SIG-M5 treated with dmso at 0.1 percent for 504 hours (cell line): ENCODE measurements around the gene AMPD3.

Experiments
- DNase-seq: peaks from one replicate; lab custom pipeline; 2025; ENCODE audit not compliant: unreplicated experiment; lab: John Stamatoyannopoulos, UW

AMPD3 gene

GRCh38 chr11:10500757-10501684, 46.0 kb downstream of the AMPD3 start:
- DNase-seq, result no peak

GRCh38 chr11:10502065-10502680, 47.1 kb downstream of the AMPD3 start:
- no peak for DNase-seq

- DNase-seq, result peak; percentile 43
These were observed 47.7 kb downstream of the AMPD3 start for GRCh38 chr11:10502770-10503169.

DNA sequence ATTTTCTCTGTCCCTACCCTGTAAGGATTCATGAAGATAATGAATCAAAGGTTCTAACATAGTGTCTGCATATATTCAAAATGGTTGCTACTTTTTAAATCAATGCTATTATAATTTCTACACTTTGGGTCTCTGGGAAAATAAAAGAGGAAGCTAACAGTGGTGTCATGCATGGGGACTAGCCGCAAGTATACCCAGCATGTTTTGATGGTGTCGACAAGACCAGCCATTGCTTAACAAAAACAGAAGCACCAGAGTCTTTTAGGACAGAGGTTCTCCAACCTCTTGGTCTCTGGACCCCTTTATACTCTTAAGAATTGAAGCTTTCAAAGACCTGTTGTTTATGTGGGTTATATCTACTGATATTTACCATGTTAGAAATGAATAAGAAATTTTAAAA, 48.2 kb downstream of the AMPD3 start:
- DNase-seq, result peak; percentile 85

DNA sequence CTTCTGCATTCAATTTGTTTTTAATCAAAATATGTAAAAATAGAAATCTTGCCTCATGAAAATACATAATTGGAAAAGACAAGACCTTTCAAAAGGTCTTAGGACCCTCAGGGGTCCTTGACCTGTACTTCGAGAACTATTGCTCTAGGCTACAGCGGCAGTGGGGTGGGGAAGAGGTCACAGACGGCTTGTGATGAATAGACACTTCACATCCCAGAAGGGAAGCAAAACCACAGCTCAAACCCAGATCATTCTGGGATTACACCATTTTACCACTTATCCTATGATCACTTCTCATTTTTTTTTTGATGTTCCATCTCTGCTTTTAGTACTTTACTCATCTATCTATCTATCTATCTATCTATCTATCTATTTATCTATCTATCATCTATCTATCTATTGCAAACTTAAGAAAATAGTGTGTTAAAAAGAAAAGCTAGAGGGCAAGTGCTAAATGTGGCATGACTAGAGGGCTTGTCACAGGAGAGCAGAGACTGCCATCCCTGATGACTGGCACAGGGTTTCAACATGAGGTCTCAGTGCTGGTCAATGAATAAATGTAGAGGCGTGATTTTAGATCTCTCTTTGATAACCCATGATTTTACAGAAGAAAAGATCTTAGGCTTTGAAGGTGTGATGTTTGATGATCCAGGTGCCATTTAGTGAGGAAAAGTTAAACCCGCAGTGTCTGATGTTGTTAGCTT, 48.9 kb downstream of the AMPD3 start:
- peak; percentile 81 for DNase-seq

GRCh38 chr11:10504490-10504889, 49.4 kb downstream of the AMPD3 start:
- no peak for DNase-seq

DNA sequence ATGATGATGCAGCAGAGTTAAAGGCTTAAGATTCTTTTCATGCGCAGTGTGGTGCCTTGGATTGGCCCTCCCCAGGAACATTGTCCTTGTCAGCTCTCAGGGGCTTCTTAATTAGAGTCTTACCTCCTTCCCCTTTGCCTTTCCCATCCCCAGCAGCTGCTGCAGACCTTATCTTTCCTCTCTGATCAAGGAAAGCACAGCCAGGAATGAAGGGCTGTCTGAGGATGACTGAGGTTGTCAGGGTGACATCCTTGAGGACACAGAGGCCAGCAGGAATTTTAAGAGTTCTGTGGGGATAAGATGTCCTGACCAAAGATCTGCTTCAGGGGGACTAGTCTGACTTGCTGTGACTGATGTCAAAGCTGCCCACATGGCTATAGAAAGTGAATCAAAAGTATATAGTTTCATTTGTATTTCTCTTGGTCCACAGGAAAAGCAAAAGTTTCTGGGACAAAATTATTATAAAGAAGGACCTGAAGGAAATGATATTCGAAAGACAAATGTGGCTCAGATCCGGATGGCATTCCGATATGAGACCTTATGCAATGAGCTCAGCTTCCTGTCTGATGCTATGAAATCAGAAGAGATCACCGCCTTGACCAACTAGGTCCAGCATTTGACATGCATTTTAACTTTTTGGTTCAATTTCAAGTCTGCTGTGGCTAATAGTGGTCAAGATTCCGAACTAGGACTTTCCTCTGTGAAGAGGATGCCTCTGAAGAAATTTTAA, 50.4 kb downstream of the AMPD3 start:
- DNase-seq, result no peak

- no peak for DNase-seq
These were observed 50.9 kb downstream of the AMPD3 start for GRCh38 chr11:10506008-10506370.

DNA sequence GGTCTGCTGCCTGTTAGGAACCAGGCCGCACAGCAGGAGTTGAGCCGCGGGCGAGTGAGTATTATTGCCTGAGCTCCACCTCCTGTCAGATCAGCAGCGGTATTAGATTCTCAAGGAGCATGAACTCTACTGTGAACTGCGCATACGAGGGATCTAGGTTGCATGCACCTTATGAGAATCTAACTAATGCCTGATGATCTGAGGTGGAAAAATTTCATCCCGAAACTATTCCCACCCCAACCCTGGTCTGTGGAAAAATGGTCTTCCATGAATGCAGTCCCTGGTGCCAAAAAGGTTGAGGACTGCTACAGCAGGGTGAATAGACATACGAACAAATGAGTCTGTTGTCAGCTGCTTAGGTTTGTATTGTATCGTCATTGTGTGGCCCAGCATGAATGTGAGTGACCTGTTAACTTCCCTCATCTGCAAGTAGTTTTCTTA, 56.1 kb downstream of the AMPD3 start:
- DNase-seq, result no peak

GRCh38 chr11:10514202-10514601, 59.1 kb downstream of the AMPD3 start:
- DNase-seq, result no peak

DNA sequence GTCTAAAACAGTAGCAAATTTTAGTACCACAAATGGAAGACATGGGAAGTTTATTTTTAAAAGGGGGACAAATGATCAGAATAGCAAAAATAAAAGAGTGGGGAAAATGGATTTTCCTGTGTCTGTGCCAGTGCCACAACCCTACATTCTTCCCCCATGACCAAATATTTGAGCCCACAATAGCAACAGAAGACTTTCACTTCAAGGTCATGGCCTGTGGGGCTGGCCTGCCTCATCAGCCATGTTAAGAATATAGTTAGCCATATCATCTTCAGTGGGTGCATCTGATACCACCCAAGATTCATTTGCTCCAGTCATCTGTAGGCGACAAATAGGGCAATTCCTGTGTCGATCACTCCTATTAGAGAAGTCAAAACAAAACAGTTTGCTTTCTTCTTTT, 59.6 kb downstream of the AMPD3 start:
- DNase-seq, result no peak

DNA sequence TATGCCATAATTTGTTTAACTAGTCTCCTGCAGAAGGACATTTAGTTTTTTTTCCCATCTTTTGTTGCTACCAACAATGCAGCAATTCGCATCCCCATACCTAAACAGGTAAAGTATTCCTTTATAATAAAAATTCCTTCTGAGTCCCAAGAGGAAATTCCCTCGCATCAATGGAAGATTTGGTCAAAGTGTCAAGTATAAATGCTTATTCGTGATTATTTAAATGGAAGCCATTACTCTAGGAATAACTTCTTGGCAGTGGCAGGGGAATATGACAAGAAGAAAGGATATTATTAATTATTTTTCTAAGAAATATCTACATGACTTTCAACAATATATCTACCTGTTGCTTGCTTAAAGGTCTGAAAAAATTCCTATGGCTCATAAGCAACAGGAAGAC, 60.4 kb downstream of the AMPD3 start:
- no peak for DNase-seq

- DNase-seq, result no peak
These were observed 63.1 kb downstream of the AMPD3 start for GRCh38 chr11:10518123-10518522.

- no peak for DNase-seq
These were observed 63.8 kb downstream of the AMPD3 start for GRCh38 chr11:10518891-10519290.

DNA sequence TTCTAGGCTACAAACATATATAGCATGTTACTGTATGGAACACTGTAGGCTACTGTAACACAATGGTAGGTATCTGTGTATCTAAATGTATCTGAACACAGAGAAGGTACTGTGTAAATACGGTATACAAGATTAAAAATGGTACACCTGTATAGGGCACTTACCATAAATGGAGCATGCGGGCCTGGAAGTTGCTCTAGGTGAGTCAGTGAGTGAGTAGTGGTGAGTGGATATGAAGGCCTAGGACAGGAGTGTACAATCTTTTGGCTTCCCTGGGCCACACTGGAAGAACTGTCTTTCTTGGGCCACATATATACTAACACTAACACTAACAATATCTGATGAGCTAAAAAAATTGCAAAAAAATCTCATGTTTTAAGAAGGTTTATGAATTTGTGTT, 64.6 kb downstream of the AMPD3 start:
- DNase-seq, result no peak

GRCh38 chr11:10520562-10520961, 65.5 kb downstream of the AMPD3 start:
- no peak for DNase-seq

DNA sequence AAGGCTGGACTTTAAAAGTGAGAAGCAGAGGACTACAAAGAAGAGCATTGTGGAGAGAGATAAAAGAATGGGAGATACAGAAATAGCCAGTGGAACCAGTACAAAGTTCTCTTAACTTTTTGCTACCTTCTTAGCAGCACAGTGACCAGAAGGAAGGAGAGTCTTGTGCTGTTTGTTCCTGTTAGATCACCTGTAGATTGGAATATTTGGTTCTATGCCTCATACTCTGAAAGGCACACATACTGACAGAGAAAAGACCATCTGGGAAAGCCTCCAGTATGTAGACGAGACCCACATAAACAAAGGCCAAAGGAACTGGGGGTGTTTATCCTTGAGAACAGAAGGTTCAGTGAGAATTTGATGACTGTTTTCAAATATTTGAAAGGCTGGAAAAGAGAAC, 67.2 kb downstream of the AMPD3 start:
- DNase-seq, result no peak

DNA sequence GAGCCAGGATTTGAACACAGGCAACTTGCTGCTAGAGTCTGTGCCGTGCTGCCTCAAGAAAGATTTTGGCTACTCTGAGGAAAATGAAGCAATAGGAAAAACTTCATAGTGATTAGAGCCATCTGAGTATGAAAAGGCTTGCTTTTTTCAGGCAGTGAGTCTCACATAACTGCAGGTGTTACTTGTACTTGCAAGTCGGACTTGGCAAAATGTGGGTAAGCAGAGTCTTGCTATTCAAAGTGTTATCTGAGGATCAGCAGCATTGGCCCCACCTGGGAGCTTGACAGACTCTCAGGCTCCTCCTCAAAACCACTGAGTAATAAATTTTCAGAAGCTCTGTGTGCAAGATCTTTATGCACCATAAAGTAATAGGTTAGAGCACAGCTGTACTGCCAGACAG, 67.9 kb downstream of the AMPD3 start:
- no peak for DNase-seq

DNA sequence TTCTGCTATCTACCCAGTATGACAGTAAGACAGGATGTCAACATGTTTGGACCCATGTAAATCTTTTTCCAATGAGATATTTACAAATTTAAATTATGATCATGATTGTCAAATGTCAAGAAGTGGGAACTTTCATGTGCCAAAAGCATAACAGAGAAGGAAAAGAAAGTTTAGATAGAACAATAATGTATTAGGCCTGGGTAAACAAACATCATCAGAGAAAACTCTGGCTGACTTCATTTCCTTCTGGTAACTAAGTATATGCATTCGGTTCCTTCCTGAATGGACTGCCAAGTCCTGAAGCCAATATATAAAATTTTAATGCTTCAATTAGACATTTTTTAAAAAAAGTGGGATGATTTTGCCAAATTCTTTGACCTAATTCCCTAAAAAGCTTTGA, 69.4 kb downstream of the AMPD3 start:
- no peak for DNase-seq

- DNase-seq, result no peak
These were observed 72.2 kb downstream of the AMPD3 start for GRCh38 chr11:10526974-10527918.
